IPS-18c (cell line): ENCODE results near the gene ITGB5.
"Not testable (repeated sequence)": the region's sequence is repeated elsewhere in the genome, so short reads cannot be mapped to it uniquely, and the experiment has no call there.

Source experiments
- H3K4me3 ChIP-seq: 2 replicates; pipeline ENCODE4 v1.7.0; 2013; ENCODE audit warnings: low read depth, mild to moderate bottlenecking, low read length, moderate library complexity; ENCODE audit not compliant: insufficient read depth
- H3K9me3 ChIP-seq: one replicate; pipeline ENCODE4 v1.6.1; 2013; ENCODE audit warnings: mild to moderate bottlenecking, low read length, moderate library complexity; ENCODE audit not compliant: control insufficient read depth, insufficient read depth

Gene ITGB5

DNA sequence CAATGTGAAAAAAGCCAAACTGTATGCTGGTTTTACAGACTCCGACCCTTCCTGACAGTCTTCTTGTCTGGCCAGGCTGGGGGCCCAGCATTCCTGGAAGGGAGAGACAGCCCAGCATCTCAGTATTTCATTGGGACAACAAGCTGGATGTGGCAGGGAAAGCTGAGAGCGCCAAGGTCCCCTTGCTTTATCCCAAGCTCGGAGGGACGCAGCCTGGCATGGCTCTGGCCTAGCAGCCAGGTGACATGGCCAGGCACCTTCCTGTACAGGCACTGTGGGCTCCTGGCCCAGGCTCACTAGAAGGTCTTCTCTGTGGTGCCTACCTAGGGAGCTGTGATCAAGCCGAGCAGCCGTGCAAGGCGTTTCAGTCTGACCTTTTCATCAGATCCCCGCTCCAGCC lies 124.0 kb downstream of the ITGB5 start:
- H3K4me3 ChIP-seq: no peak overlapping the region
- H3K9me3 ChIP-seq: no peaks in the 10 kb centered on the region

DNA sequence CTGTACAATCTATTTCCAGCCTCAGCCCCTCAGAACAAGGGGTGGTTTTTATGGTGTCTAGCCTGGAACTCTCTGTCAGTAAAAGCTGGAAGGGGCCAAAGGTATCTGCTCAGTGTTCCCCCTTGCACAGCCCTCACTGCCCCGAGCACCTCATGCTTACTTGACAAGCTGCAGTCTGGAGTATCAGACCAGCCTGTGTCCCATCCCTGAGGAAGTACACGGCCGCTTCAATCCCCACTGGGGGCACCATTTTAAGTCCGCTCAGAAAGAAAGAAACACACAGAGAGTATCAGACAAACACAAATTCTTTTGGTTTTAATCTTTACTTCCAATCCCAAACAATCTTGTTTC lies 124.5 kb downstream of the ITGB5 start:
- H3K4me3 ChIP-seq: no peak overlapping the region
- no peaks in the 10 kb centered on the region for H3K9me3 ChIP-seq

- no peak overlapping the region for H3K4me3 ChIP-seq
- H3K9me3 ChIP-seq: no peaks in the 10 kb centered on the region
These were observed 125.1 kb downstream of the ITGB5 start for GRCh38 chr3:124761935-124762660.

DNA sequence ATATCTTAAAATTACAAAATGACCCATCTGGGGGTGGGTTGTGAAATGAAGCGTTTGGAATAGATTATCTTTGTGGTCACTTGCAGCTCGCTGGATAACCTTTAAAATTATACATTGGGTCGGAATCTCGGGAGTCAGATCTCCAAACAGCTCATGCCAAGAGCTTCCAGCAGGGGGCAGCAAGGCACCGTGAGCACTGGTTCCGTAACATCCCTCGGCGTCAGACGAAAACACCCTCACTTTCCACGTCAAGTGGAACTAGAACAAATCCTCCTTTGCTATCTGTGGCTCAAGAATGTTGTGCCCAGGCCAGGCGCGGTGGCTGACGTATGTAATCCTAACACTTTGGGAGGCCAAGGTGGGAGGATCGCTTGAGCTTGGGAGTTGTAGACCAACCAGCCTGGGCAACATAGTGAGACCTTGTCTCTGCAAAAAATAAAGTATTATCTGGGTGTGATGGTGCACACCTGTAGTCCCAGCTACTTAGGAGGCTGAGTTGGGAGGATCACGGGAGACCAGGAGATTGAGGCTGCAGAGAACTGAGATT lies 125.8 kb downstream of the ITGB5 start:
- no peaks in the 10 kb centered on the region for H3K9me3 ChIP-seq
- H3K4me3 ChIP-seq: no peak overlapping the region

DNA sequence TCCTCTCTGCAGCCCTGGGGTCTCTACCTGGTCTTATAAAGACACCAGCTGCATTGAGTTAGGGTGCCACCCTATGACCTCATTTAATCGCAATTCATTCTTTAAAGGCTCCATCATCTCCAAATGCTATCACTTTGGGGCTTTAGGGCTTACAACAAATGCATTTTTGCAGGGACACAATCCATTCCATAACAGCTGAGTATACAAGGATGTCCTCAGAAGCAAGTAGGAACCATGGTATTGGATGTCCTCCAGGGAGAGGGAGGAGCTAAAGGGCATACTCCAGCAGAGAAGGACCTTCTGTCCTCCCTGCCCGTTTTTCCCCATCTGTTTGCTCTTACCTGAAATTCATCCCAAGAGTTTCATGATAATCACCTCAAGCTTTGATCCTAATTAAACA lies 126.6 kb downstream of the ITGB5 start:
- no peak overlapping the region for H3K4me3 ChIP-seq
- no peaks in the 10 kb centered on the region for H3K9me3 ChIP-seq

DNA sequence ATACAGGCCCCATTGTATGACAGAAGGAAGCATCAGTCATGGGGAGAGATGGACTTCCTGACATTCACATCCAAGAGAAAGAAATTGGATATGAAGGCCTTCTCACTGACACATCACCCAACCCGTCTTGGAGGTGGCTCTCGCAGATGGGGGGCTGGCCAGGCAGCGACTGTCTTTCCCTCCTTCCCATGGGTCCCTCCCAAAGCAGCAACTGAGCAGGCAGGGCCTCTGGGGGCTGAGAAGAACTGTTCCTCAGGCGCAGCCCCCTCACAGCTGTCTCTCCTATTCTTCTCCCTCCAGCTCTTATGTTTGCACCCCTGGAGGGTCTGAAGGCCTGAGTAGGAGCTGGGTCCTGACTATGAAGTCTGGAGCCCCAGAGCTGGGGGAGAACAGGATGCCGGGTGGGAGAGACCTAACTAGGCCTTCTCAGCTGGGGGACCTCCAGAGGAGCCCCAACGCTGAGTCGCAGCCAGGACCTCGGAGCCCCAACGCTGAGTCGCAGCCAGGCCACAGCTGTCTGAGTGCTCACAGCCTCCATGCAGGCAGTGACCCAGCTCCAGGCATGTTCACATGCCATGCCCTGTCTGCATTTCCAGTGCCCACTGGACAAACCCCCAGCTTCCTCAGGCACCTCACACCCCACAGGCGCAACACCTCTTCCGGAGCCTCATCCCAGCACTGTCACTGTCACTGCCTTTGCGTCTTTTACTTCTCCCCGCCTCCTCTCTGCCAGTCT lies 127.3 kb downstream of the ITGB5 start:
- H3K9me3 ChIP-seq: no peaks in the 10 kb centered on the region
- H3K4me3 ChIP-seq: no peak overlapping the region

- Histone ChIP-seq H3K4me3 (no peak overlapping the region), H3K9me3 (no peaks in the 10 kb centered on the region)
These were observed 128.1 kb downstream of the ITGB5 start for GRCh38 chr3:124758851-124759635.

DNA sequence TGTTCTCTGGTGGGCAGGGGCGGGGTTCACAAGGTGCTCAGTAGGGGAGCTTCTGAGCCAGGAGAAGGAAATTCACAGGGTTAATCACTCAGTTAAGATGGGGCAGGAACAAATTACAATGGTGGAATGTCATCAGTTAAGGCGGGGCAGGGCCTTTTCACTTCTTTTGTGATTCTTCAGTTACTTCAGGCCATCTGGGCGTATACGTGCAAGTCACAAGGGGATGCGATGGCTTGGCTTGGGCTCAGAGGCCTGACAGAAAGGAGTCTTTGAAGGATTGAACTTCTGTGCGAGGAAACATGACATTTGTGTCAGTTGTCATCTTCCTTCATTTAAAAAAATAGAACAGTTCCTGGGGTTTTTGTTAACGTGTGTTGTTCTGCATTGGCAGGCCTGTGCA lies 129.2 kb downstream of the ITGB5 start:
- not testable (repeated sequence) for H3K4me3 ChIP-seq, H3K9me3 ChIP-seq

GRCh38 chr3:124752051-124752450 lies 135.1 kb downstream of the ITGB5 start:
- no peaks in the 10 kb centered on the region for H3K9me3 ChIP-seq
- H3K4me3 ChIP-seq: no peak overlapping the region

- no peaks in the 10 kb centered on the region for H3K9me3 ChIP-seq
These were observed 135.7 kb downstream of the ITGB5 start for GRCh38 chr3:124751501-124751900.

GRCh38 chr3:124749877-124750276 lies 137.3 kb downstream of the ITGB5 start:
- H3K9me3 ChIP-seq, H3K4me3 ChIP-seq: not testable (repeated sequence)

More at GRCh38 chr3:124751501-124751900, 135.7 kb downstream of the ITGB5 start:
- H3K4me3 ChIP-seq: no peak overlapping the region

DNA sequence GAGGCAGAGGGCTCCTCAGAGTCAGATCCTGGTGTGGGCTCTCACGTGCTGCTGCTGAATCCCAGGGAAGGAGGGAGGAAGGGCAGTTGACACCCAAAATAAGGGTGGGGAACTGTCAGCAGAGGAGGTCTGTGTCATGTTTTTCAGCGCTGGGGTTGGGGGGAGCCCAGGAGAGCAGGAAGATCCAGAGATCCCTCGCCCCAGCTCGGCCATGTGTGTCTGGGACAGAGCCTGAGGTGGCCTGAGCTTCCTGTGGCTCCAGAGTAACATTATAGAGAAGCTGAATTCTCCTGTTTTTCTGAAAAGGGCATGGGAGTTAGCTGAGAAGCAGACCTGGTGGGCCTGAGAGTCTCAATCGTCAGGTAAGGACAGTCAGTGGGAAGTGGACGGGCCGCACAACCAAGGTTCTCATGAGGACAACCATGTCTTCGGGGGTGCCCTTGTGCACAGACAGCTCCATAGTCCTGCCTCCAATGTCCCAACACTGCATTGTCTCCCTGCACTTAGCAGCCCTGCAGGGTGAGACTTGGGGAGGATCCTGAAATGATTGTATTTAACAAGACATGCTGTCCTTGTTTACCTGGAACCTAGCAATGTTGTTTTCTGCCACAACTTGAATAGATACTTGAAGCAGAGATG lies 138.5 kb downstream of the ITGB5 start:
- Histone ChIP-seq H3K4me3 (no peak overlapping the region), H3K9me3 (no peaks in the 10 kb centered on the region)

- no peak overlapping the region for H3K4me3 ChIP-seq
- no peaks in the 10 kb centered on the region for H3K9me3 ChIP-seq
These were observed 139.8 kb downstream of the ITGB5 start for GRCh38 chr3:124747111-124747981.

- Histone ChIP-seq H3K4me3 (no peak overlapping the region), H3K9me3 (no peaks in the 10 kb centered on the region)
These were observed 141.4 kb downstream of the ITGB5 start for GRCh38 chr3:124745756-124746155.

DNA sequence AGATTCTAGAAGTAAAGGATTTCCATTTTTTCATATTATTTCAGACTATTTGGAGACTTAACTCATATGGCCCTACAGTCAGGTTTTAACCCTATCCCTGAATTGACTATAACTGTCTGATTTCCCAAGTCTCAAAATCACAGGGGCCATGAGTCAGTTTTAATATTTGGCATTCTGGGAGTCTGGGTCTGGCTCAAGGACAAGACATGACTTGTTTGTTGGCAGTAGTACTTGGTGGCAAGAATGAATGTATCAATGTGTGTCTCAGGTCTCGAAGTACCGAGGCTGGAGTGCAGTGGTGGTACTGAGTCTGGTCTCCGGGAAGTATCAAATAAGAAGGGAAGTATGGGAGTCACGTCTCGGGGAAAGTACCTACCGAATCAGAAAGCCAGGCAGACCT lies 146.1 kb downstream of the ITGB5 start:
- H3K4me3 ChIP-seq: no peak overlapping the region
- H3K9me3 ChIP-seq: no peaks in the 10 kb centered on the region

- no peak overlapping the region for H3K4me3 ChIP-seq
- no peaks in the 10 kb centered on the region for H3K9me3 ChIP-seq
These were observed 155.4 kb downstream of the ITGB5 start for GRCh38 chr3:124731760-124732159.

DNA sequence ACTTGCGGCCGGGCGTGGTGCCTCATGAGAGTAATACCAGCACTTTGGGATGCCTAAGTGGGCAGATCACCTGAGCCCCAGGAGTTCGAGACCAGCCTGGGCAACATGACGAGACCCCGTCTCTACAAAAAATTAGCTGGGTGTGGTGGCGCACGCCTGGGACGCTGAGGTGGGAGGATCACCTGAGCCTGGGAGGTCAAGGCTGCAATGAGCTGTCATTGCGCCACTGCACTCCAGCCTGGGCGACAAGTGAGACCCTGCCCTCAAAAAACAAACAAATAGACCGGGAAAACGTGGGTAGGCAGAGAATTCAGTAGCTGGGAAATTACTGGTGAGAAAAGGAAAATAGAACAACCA lies 156.2 kb downstream of the ITGB5 start:
- H3K9me3 ChIP-seq: no peaks in the 10 kb centered on the region
- peak overlapping the region; percentile 89 for H3K4me3 ChIP-seq
